K562 (cell line): ENCODE measurements around the gene TUBD1. TPM values are rescaled to one million over a fixed set of nuclear protein-coding genes. Genes with fewer than 3 reads are reported as not detected.

Experiments used
- ATAC-seq: fragments of 200-7000 bp; cut with Tn5 transposase; 3 replicates; pipeline ENCODE4 v1.9.1; 2020; ENCODE audit warnings: moderate library complexity
- BruUV-seq: library from RNA; stranded (reverse); fragments of 400-500 nt; replicated peaks from 2 replicates; lab custom pipeline; 2021; lab: Mats Ljungman, UMichigan
- CTCF ChIA-PET: fragments of 300-600 bp; formaldehyde crosslinking; extraction: SDS; loops from one replicate; lab custom pipeline; 2021; ENCODE audit warnings: low intra/inter-chr PET ratio; lab: Yijun Ruan, JAX
- POLR2A ChIA-PET: fragments of 300-600, 350-650 bp; sonication (Branson Sonifier 250); formaldehyde crosslinking; extraction: SDS; loops from one replicate; lab custom pipeline; 2021; ENCODE audit warnings: antibody characterized with exemption, inconsistent platforms; lab: Yijun Ruan, JAX
- DNase-seq, 4 experiments: peaks; one replicate each; pipeline versions ENCODE4 v3.0.0 to v3.0.0-alpha.2; 2011 to 2018; ENCODE audit warnings: low spot score in 3 of 4, mixed read lengths in 3 of 4; ENCODE audit errors: extremely low read depth in 1 of 4
- FAIRE-seq: peaks from 2 replicates; lab custom pipeline; 2011; peaks lifted over from hg19 to GRCh38; lab: Jason Lieb, UNC
- H2AFZ ChIP-seq: 2 replicates; pipeline ENCODE4 v1.6.0; 2011; ENCODE audit warnings: low read depth, low read length, control low read depth, inconsistent platforms
- H3K27ac ChIP-seq: fragments of 200-600 bp; 3 replicates; pipeline ENCODE4 v1.8.0; 2011; ENCODE audit warnings: low read depth, mild to moderate bottlenecking, control low read depth, inconsistent platforms, low read length, moderate library complexity, mixed read lengths; ENCODE audit errors: extremely low read depth
- H3K27me3 ChIP-seq, 2 experiments: fragments of 300-600 bp in 1 of 2; 2 replicates in 1 of 2; 3 replicates in 1 of 2; pipeline versions ENCODE4 v1.6.0 to v1.8.0; 2011; ENCODE audit warnings: inconsistent platforms in 2 of 2, low read length in 2 of 2, mild to moderate bottlenecking in 1 of 2, mixed read lengths in 1 of 2, moderate library complexity in 1 of 2; ENCODE audit not compliant: control insufficient read depth in 2 of 2, insufficient read depth in 2 of 2
- H3K36me3 ChIP-seq: fragments of 300-600 bp; 3 replicates; pipeline ENCODE4 v1.8.0; 2011; ENCODE audit warnings: mild to moderate bottlenecking, low read length, inconsistent platforms; ENCODE audit not compliant: control insufficient read depth, insufficient read depth
- H3K4me1 ChIP-seq, 2 experiments: fragments of 200-600 bp in 1 of 2; replicated peaks in 1 of 2; 2 replicates in 1 of 2; 3 replicates in 1 of 2; pipeline versions ENCODE4 v1.5.1 to v1.8.0; 2011; ENCODE audit warnings: inconsistent platforms in 2 of 2, low read length in 2 of 2, mild to moderate bottlenecking in 1 of 2, mixed read lengths in 1 of 2, moderate library complexity in 1 of 2; ENCODE audit not compliant: control insufficient read depth in 2 of 2, insufficient read depth in 2 of 2
- H3K4me2 ChIP-seq: 2 replicates; pipeline ENCODE4 v1.6.1; 2011; ENCODE audit warnings: low read length, control low read depth, inconsistent platforms, mixed read lengths; ENCODE audit not compliant: insufficient read depth
- H3K4me3 ChIP-seq: fragments of 200-600 bp; sonication (generic), shearing (Covaris generic); 2 replicates; pipeline ENCODE4 v1.5.1; 2016; ENCODE audit warnings: control low read depth, inconsistent platforms
- H3K79me2 ChIP-seq: fragments of 200-600 bp; 3 replicates; pipeline ENCODE4 v1.8.0; 2011; ENCODE audit warnings: low read length, inconsistent platforms; ENCODE audit not compliant: control insufficient read depth, insufficient read depth
- H3K9ac ChIP-seq, 2 experiments: 2 replicates each; pipeline versions ENCODE4 v1.6.0 to v1.6.1; 2011; ENCODE audit warnings: low read depth in 2 of 2, low read length in 2 of 2, control low read depth in 1 of 2, inconsistent platforms in 1 of 2, mild to moderate bottlenecking in 1 of 2, mixed read lengths in 1 of 2; ENCODE audit not compliant: insufficient read depth in 1 of 2
- H3K9me1 ChIP-seq: one replicate; pipeline ENCODE4 v1.6.0; 2011; ENCODE audit warnings: inconsistent platforms, mild to moderate bottlenecking, low read length, moderate library complexity; ENCODE audit not compliant: control insufficient read depth, insufficient read depth
- H3K9me3 ChIP-seq: replicated peaks from 2 replicates; pipeline ENCODE4 v1.5.1; 2011; ENCODE audit warnings: low read depth, low read length, inconsistent platforms; ENCODE audit not compliant: control insufficient read depth, insufficient read depth
- H4K20me1 ChIP-seq: replicated peaks from 2 replicates; pipeline ENCODE4 v1.6.1; 2011; ENCODE audit warnings: low read length, inconsistent platforms, mixed read lengths; ENCODE audit not compliant: control insufficient read depth, insufficient read depth
- ADNP ChIP-seq: fragments of 200-800 bp; sonication (Bioruptor generic); IDR thresholded peaks from 2 replicates; pipeline ENCODE4 v1.6.1; 2016; ENCODE audit warnings: missing genetic modification characterization, missing compliant biosample characterization
- CEBPB ChIP-seq: fragments of 450-650 bp; IDR thresholded peaks from 2 replicates; pipeline ENCODE4 v1.6.1; 2016; ENCODE audit warnings: missing genetic modification characterization, missing compliant biosample characterization
- CEBPG ChIP-seq, 3 experiments: fragments of 200-800 bp in 1 of 3; sonication (Bioruptor generic) in 1 of 3; sonication (generic) in 1 of 3; formaldehyde crosslinking in 1 of 3; IDR thresholded peaks in 2 of 3; conservative IDR thresholded peaks in 1 of 3; 2 replicates each; pipeline versions ENCODE4 v1.6.1 to v1.8.0; 2016 to 2022; ENCODE audit warnings: missing compliant biosample characterization in 2 of 3, missing genetic modification characterization in 2 of 3, mild to moderate bottlenecking in 1 of 3, missing genetic modification reagents in 1 of 3
- CLOCK ChIP-seq: fragments of 250-450 bp; sonication (Bioruptor Pico); IDR thresholded peaks from 2 replicates; pipeline ENCODE4 v1.4.0; 2020; ENCODE audit warnings: mild to moderate bottlenecking, moderate library complexity, borderline replicate concordance
- ELF4 ChIP-seq: fragments of 450-650 bp; formaldehyde crosslinking; IDR thresholded peaks from 2 replicates; pipeline ENCODE4 v1.4.0; 2022; ENCODE audit warnings: missing genetic modification characterization
- HCFC1 ChIP-seq: IDR thresholded peaks from 2 replicates; pipeline ENCODE4 v1.6.1; 2012; ENCODE audit warnings: low read depth, low read length, improper control_type of control experiment
- NFYB ChIP-seq: IDR thresholded peaks from 2 replicates; pipeline ENCODE4 v1.6.1; 2011; ENCODE audit warnings: mild to moderate bottlenecking, moderate library complexity; ENCODE audit not compliant: insufficient read length; ENCODE audit errors: extremely low read depth
- NONO ChIP-seq, 2 experiments: fragments of 200-400 bp in 1 of 2; fragments of 450-650 bp in 1 of 2; formaldehyde crosslinking in 1 of 2; IDR thresholded peaks; 2 replicates each; pipeline ENCODE4 v1.6.1; 2017; ENCODE audit warnings: low read depth in 2 of 2, mild to moderate bottlenecking in 2 of 2, moderate library complexity in 2 of 2, low read length in 1 of 2
- POLR2G ChIP-seq: fragments of 200-400 bp; formaldehyde crosslinking; IDR thresholded peaks from 2 replicates; pipeline ENCODE4 v1.6.1; 2017; ENCODE audit warnings: low read depth, mild to moderate bottlenecking, antibody characterized with exemption, low read length, moderate library complexity
- ZNF77 ChIP-seq: fragments of 250-450 bp; sonication (Bioruptor Pico); IDR thresholded peaks from 2 replicates; pipeline ENCODE4 v1.5.0; 2020
- WGBS: fragments of 100-300 bp; shearing (Covaris generic); methylation state at CpG from one replicate; pipeline ENCODE4 v1.1.6; 2016; ENCODE audit warnings: low coverage, mixed read lengths; ENCODE audit not compliant: insufficient coverage; ENCODE audit errors: missing lambda C conversion rate; 5-methylcytosine and 5-hydroxymethylcytosine counted together
- in situ Hi-C: fragments of 300-500 bp; cut with MboI; formaldehyde crosslinking; loops from 4 replicates; pipeline ENCODE4 v1.15.0; 2018; ENCODE audit warnings: inconsistent platforms, mixed read lengths
- intact Hi-C: fragments of 100-400 bp; cut with micrococcal nuclease; formaldehyde crosslinking; loops from 2 replicates; pipeline ENCODE4 v1.14.2; 2022
- polyA plus RNA-seq, 8 experiments: library from polyadenylated mRNA; depleted of rRNA in 4 of 8; stranded (reverse) in 5 of 8; unstranded in 3 of 8; fragments of >200 nt; fragmentation: Nextera tagmentation in 2 of 8; fragmentation: Illumina TruSeq in 1 of 8; extraction: Ambion mirVana in 2 of 8; extraction: Trizol in 1 of 8; gene quantifications; 2 replicates each; pipeline versions ENCODE4 v1.2.1 to v1.2.3, GENCODE V29; 2011 to 2014; ENCODE audit warnings: inconsistent platforms in 1 of 8, missing spikeins in 1 of 8
- total RNA-seq, 7 experiments: library from RNA; depleted of rRNA in 6 of 7; stranded (reverse); fragments of >200 nt in 6 of 7; fragmentation: Illumina TruSeq in 2 of 7; extraction: Trizol in 2 of 7; gene quantifications; 2 replicates each; pipeline versions ENCODE4 v1.2.1 to v1.2.3, GENCODE V29; 2011 to 2021; ENCODE audit warnings: low replicate concordance in 1 of 7

The TUBD1 gene
- total and polyA plus RNA-seq, 9 of the 15 experiments (the other 6 are each of a cell fraction or from before 2014, with no cell fraction given): 10.8 to 35.3 (median 17.9) TPM

GRCh38 chr17:59815965-59816364, 76.8 kb downstream of the TUBD1 start:
- DNase-seq (no peak), ATAC-seq (no peak), FAIRE-seq (no peak)
- no peaks in the 10 kb centered on the region for H4K20me1 ChIP-seq
- in situ Hi-C loops: no loop called here
- no peak for TF ChIP-seq ADNP (tag)
- TF ChIP-seq CEBPB (tag): peak; percentile 59
- TF ChIP-seq POLR2G: no peak
- no peak for TF ChIP-seq HCFC1
- TF ChIP-seq ZNF77: no peak
- no peak for TF ChIP-seq CEBPG (CRISPR knock-in tag; IDR thresholded peaks at IDR 0.05)
- TF ChIP-seq CEBPG (tag; conservative IDR thresholded peaks at IDR 0.05 in 1 of 2, IDR thresholded peaks at IDR 0.05 in 1 of 2): peak in 1 of 2 experiments; percentile 35; a peak in 1 of 4 replicates
- TF ChIP-seq ELF4 (CRISPR knock-in tag): no peak
- TF ChIP-seq NFYB: no peak
- TF ChIP-seq NONO (IDR thresholded peaks at IDR 0.05; ENCODE audit: low read depth in 2 of 2, low read length in 1 of 2): no peak
- no peak for TF ChIP-seq CLOCK (CRISPR knock-in tag)
- WGBS: 67% methylated on average over 1 of the region's 1 CpG
- peaks cover 27% of the 10 kb centered on the region for H3K36me3 ChIP-seq
- H3K4me2 ChIP-seq: no peak overlapping the region
- intact Hi-C loops: no loop called here
- H3K9me1 ChIP-seq: no peaks in the 10 kb centered on the region
- H3K4me3 ChIP-seq: no peak overlapping the region
- ChIA-PET CTCF (no interaction called here), POLR2A (no interaction called here)
- no TSS peak for BruUV-seq
- H3K27me3 ChIP-seq: no peaks in the 10 kb centered on the region
- no peak overlapping the region for H3K9ac ChIP-seq
- peaks cover 2 to 7% of the 10 kb centered on the region in 2 experiments; a peak in 3 of 5 replicates for H3K4me1 ChIP-seq
- H3K79me2 ChIP-seq: no peaks in the 10 kb centered on the region
- no peak overlapping the region for H2AFZ ChIP-seq
- no peak overlapping the region for H3K27ac ChIP-seq
- H3K9me3 ChIP-seq: no peaks in the 10 kb centered on the region
